Osteoblast (primary cell): Measurements from ENCODE around the gene PTPRN2. TPM values are rescaled to one million over a fixed set of nuclear protein-coding genes. Genes with fewer than 3 reads are reported as not detected.

ENCODE experiments used
- DNase-seq: peaks from one replicate; pipeline ENCODE4 v3.0.0; 2011; ENCODE audit warnings: low spot score, mixed read lengths; ENCODE audit not compliant: insufficient read length; ENCODE audit errors: missing footprints
- H2AFZ ChIP-seq: 2 replicates; pipeline ENCODE4 v1.6.0; 2011; ENCODE audit warnings: mild to moderate bottlenecking, low read length
- H3K27ac ChIP-seq: 2 replicates; pipeline ENCODE4 v1.5.1; 2011; ENCODE audit warnings: mild to moderate bottlenecking, low read depth, low read length, moderate library complexity
- H3K27me3 ChIP-seq: 2 replicates; pipeline ENCODE4 v1.6.0; 2012; ENCODE audit warnings: mild to moderate bottlenecking, control low read depth, inconsistent platforms, low read length, moderate library complexity; ENCODE audit not compliant: insufficient read depth
- H3K36me3 ChIP-seq: 2 replicates; pipeline ENCODE4 v1.5.1; 2011; ENCODE audit warnings: mild to moderate bottlenecking, low read length, control low read depth, moderate library complexity; ENCODE audit not compliant: insufficient read depth
- H3K4me1 ChIP-seq: 2 replicates; pipeline ENCODE4 v1.5.1; 2011; ENCODE audit warnings: mild to moderate bottlenecking, low read length, control low read depth, moderate library complexity; ENCODE audit not compliant: insufficient read depth
- H3K4me2 ChIP-seq: 2 replicates; pipeline ENCODE4 v1.6.0; 2011; ENCODE audit warnings: mild to moderate bottlenecking, low read length; ENCODE audit not compliant: insufficient read depth
- H3K4me3 ChIP-seq: fragments of 200-600 bp; sonication (generic); 3 replicates; pipeline ENCODE4 v1.5.1; 2012; ENCODE audit warnings: mild to moderate bottlenecking, low read length, inconsistent platforms; ENCODE audit not compliant: insufficient read depth
- H3K79me2 ChIP-seq: 2 replicates; pipeline ENCODE4 v1.6.0; 2012; ENCODE audit warnings: mild to moderate bottlenecking, low read length, control low read depth, inconsistent platforms; ENCODE audit not compliant: insufficient read depth
- H3K9me3 ChIP-seq: 2 replicates; pipeline ENCODE4 v1.5.1; 2011; ENCODE audit warnings: low read depth, low read length, control low read depth
- H4K20me1 ChIP-seq: 2 replicates; pipeline ENCODE4 v1.6.0; 2012; ENCODE audit warnings: mild to moderate bottlenecking, low read length, control low read depth; ENCODE audit not compliant: insufficient read depth
- total RNA-seq: library from RNA; depleted of rRNA; stranded (reverse); fragments of >200 nt; gene quantifications from 2 replicates; pipeline ENCODE4 v1.2.3, GENCODE V29; 2012
- TF ChIP-seq, protein P1 (sequence below): IDR thresholded peaks from 2 replicates; pipeline ENCODE4 v1.5.1; 2011; ENCODE audit warnings: mild to moderate bottlenecking, low read depth, low read length, moderate library complexity; ENCODE audit errors: extremely low read depth

Gene PTPRN2
- total RNA-seq, 1 donor, result 0.36 TPM

DNA sequence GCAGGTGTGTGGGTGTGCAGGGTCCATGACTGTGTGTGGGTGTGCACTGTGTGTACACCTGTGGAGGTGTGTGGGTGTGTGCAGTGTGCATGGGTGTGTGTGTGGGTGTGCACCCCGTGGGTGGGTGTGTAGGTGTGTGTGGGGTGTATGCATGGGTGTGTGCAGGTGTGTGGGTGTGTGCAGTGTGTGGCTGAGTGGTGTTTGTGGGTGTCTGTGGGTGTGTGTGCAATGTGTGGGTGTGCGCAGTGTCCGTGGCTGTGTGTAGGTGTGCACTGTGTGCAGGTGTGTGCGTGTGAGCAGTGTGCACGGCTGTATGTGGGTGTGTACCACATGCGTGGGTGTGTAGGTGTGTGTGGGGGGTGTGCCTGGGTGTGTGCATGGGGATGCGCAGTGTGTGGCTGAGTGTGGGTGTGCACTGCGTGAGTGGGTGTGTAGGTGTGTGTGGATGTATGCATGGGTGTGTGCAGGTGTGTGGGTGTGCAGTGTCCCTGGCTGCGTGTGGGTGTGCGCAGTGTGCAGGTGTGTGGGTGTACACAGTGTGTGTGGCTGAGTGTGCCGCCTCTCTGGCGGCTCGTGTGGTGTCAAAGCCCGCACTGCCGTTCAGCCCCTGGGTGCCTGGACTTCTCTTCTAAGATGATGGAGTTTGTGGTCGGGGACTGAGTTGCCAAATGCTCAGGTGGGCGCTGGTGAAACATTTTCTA, 1042.5 kb downstream of the PTPRN2 start:
- Histone ChIP-seq H4K20me1 (no peaks in the 10 kb centered on the region), H3K36me3 (no peaks in the 10 kb centered on the region), H3K79me2 (no peaks in the 10 kb centered on the region), H3K4me3 (no peak overlapping the region), H3K9me3 (no peaks in the 10 kb centered on the region), H3K4me1 (no peaks in the 10 kb centered on the region), H3K27ac (no peak overlapping the region), H3K27me3 (no peaks in the 10 kb centered on the region), H3K4me2 (no peak overlapping the region), H2AFZ (no peak overlapping the region)
- peak; percentile 49 for DNase-seq
- TF ChIP-seq, protein P1, sequence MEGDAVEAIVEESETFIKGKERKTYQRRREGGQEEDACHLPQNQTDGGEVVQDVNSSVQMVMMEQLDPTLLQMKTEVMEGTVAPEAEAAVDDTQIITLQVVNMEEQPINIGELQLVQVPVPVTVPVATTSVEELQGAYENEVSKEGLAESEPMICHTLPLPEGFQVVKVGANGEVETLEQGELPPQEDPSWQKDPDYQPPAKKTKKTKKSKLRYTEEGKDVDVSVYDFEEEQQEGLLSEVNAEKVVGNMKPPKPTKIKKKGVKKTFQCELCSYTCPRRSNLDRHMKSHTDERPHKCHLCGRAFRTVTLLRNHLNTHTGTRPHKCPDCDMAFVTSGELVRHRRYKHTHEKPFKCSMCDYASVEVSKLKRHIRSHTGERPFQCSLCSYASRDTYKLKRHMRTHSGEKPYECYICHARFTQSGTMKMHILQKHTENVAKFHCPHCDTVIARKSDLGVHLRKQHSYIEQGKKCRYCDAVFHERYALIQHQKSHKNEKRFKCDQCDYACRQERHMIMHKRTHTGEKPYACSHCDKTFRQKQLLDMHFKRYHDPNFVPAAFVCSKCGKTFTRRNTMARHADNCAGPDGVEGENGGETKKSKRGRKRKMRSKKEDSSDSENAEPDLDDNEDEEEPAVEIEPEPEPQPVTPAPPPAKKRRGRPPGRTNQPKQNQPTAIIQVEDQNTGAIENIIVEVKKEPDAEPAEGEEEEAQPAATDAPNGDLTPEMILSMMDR, result no peak

DNA sequence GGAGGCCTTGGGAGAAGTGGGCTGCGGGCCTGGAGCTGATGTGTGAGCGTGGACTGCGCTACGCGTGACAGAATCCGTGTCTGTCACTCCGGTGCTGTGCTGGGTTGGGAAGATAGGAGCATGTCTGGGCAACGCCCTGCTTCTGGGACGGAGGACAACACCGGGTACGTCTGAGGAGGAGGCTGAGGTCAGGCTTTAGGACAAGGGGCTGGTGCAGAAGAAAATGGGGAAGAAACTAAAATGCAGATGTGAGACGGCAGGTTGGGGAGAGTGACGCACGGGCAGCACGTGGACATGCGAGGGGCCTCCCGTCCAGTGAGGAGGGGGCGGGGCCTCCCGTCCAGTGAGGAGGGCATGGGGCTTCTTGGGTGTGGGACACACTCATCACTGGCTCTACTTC, 1043.4 kb downstream of the PTPRN2 start:
- Histone ChIP-seq H3K9me3 (no peaks in the 10 kb centered on the region), H3K79me2 (no peaks in the 10 kb centered on the region), H4K20me1 (no peaks in the 10 kb centered on the region), H3K27me3 (no peaks in the 10 kb centered on the region), H3K4me2 (no peak overlapping the region), H3K27ac (no peak overlapping the region), H3K4me3 (no peak overlapping the region), H3K36me3 (no peaks in the 10 kb centered on the region), H2AFZ (no peak overlapping the region), H3K4me1 (no peaks in the 10 kb centered on the region)
- TF ChIP-seq, protein P1, result no peak
- peak; percentile 42 for DNase-seq

DNA sequence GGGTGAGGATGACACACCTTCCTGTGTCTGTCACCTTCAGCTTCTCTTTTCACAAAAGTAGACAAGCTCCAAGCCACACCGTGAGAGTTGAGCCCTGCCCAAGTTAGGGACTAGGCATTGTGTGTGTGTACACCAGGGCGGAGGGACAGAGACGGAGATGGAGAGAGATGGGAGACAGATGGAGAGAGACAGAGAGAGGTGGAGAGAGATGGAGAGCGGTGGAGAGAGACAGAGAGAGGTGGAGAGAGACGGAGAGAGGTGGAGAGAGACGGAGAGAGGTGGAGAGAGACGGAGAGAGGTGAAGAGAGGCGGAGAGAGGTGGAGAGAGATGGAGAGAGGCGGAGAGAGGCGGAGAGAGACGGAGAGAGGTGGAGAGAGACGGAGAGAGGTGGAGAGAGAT, 1043.8 kb downstream of the PTPRN2 start:
- DNase-seq, result peak; percentile 36
- H4K20me1 ChIP-seq, result no peaks in the 10 kb centered on the region
- no peaks in the 10 kb centered on the region for H3K27me3 ChIP-seq
- no peaks in the 10 kb centered on the region for H3K79me2 ChIP-seq
- no peak overlapping the region for H2AFZ ChIP-seq
- TF ChIP-seq, protein P1, result no peak
- no peaks in the 10 kb centered on the region for H3K9me3 ChIP-seq
- no peak overlapping the region for H3K4me2 ChIP-seq
- no peak overlapping the region for H3K4me3 ChIP-seq
- no peaks in the 10 kb centered on the region for H3K36me3 ChIP-seq
- H3K27ac ChIP-seq, result no peak overlapping the region
- no peaks in the 10 kb centered on the region for H3K4me1 ChIP-seq

DNA sequence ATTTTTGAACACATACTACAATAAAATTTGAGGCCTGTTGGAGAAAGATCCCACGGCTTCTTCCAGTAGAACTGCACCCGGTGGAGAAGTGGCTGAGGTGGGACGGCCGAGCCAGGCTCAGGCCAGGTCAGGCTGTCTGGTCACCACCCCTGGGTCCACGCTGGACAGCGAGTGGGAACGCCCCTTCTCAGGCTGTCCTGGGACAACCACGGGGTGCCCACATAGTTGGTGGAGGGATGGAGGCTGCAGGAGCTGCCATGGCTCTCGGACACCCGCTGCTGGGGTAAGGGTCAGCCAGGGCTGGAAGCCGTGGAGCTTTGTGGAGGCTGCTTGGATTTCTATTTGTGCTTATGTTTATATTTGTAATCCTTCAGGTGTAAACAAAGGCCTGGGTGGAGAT, 1044.3 kb downstream of the PTPRN2 start:
- peak; percentile 23 for DNase-seq
- Histone ChIP-seq H3K27ac (no peak overlapping the region), H3K4me1 (no peaks in the 10 kb centered on the region), H2AFZ (no peak overlapping the region), H3K9me3 (no peaks in the 10 kb centered on the region), H3K79me2 (no peaks in the 10 kb centered on the region), H3K4me2 (no peak overlapping the region), H3K27me3 (no peaks in the 10 kb centered on the region), H4K20me1 (no peaks in the 10 kb centered on the region), H3K36me3 (no peaks in the 10 kb centered on the region), H3K4me3 (no peak overlapping the region)
- TF ChIP-seq, protein P1, result no peak
